ENCODE data around the gene SPIRE1. TPM values are rescaled to one million over a fixed set of nuclear protein-coding genes. Genes with fewer than 3 reads are reported as not detected.

The SPIRE1 gene
- total RNA-seq, 1 donor from 2014 or later: 20.7 TPM

DNA sequence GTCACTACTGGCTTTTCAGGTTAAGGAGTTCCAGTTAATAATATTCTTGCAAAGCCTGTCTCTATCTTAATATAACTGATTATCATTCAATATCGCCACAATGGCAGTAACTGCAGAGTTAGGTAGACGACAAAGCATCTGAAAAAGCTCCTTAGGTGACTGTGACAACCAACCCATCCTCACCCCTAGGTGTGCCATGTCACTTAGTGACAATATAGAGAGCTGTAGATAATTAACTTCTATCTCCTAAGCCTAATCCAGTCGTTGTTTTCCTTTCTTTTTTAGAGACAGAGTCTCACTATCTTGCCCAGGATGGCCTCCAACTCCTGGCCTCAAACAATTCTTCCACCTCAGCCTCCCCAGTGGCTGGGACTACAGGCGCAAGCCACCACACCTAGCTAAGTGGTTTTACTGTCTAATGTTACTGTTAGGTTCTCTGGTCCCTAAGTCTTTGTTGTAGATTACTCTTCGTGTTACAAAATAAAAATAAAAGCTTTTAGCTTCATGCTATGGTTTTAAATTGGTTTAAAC is 65.2 kb downstream of the SPIRE1 start:
- no peak for DNase-seq (ENCODE audit: low read depth)
- TF ChIP-seq, protein P1, sequence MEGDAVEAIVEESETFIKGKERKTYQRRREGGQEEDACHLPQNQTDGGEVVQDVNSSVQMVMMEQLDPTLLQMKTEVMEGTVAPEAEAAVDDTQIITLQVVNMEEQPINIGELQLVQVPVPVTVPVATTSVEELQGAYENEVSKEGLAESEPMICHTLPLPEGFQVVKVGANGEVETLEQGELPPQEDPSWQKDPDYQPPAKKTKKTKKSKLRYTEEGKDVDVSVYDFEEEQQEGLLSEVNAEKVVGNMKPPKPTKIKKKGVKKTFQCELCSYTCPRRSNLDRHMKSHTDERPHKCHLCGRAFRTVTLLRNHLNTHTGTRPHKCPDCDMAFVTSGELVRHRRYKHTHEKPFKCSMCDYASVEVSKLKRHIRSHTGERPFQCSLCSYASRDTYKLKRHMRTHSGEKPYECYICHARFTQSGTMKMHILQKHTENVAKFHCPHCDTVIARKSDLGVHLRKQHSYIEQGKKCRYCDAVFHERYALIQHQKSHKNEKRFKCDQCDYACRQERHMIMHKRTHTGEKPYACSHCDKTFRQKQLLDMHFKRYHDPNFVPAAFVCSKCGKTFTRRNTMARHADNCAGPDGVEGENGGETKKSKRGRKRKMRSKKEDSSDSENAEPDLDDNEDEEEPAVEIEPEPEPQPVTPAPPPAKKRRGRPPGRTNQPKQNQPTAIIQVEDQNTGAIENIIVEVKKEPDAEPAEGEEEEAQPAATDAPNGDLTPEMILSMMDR (conservative IDR thresholded peaks at IDR 0.05; ENCODE audit: low read depth, low read length): no peak
- no peak overlapping the region for H3K4me3 ChIP-seq (ENCODE audit: low read depth, low read length)

GRCh38 chr18:12589448-12589847 is 68.5 kb downstream of the SPIRE1 start:
- DNase-seq (ENCODE audit: low read depth): no peak
- TF ChIP-seq, protein P1 (conservative IDR thresholded peaks at IDR 0.05; ENCODE audit: low read depth, low read length): no peak
- H3K4me3 ChIP-seq (ENCODE audit: low read depth, low read length): no peak overlapping the region

- no peak for DNase-seq (ENCODE audit: low read depth)
- H3K4me3 ChIP-seq (ENCODE audit: low read depth, low read length): no peak overlapping the region
- TF ChIP-seq, protein P1 (conservative IDR thresholded peaks at IDR 0.05; ENCODE audit: low read depth, low read length): no peak
Observed at GRCh38 chr18:12586956-12587355, 71.0 kb downstream of the SPIRE1 start.

DNA sequence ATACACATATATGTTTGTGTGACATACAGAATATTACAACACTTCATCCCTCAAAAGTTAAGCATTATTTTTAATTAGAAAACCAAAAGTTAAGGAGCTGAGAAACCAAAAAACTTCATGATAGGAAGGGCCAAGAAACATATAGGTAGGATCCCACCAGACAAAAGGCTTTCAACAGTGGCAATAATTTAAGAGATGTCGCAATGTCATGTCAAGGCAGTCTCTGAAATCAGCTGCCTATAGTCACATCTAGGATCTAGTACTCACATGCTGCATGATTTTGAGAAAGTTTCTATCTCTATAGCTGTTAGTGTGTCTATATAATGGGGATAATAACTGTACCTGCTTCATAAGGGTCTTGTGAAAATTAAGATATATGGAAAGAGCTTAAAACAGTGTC is 72.7 kb downstream of the SPIRE1 start:
- TF ChIP-seq, protein P1 (conservative IDR thresholded peaks at IDR 0.05; ENCODE audit: low read depth, low read length): no peak
- H3K4me3 ChIP-seq (ENCODE audit: low read depth, low read length): no peak overlapping the region
- DNase-seq (ENCODE audit: low read depth): no peak

DNA sequence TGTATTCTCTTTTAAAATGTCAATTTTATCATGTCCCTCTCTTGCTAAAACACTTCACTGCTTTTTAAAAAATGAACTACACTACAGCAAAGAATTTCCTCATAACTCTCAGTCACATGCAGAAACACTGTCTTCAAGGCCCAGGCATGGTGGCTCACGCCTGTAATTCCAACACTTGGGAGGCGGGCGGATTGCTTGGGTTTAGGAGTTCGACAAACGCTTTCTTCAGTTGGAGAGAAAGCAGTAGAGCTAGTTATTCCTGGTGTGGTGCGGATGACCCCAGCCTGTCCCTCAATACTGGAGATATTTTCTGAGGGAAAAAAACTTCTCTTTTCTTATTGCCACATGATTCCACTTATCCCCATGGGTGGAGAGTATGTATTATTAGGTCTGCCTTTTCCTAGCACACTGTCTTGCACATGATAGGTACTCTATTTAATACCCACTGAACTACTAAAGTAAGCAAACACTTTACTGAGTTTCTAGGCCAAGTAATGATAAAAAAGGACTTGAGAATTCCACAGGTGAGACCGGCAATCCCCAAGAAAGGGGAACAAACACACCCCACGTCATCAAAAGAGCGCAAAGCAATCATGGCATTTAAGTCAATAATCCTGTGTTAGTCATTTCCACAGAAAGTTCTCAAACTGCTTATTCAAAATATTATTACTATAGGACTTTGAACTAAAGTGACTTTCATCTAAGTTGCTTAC is 77.1 kb downstream of the SPIRE1 start:
- TF ChIP-seq, protein P1 (conservative IDR thresholded peaks at IDR 0.05; ENCODE audit: low read depth, low read length): no peak
- no peak overlapping the region for H3K4me3 ChIP-seq (ENCODE audit: low read depth, low read length)
- DNase-seq (ENCODE audit: low read depth): no peak

DNA sequence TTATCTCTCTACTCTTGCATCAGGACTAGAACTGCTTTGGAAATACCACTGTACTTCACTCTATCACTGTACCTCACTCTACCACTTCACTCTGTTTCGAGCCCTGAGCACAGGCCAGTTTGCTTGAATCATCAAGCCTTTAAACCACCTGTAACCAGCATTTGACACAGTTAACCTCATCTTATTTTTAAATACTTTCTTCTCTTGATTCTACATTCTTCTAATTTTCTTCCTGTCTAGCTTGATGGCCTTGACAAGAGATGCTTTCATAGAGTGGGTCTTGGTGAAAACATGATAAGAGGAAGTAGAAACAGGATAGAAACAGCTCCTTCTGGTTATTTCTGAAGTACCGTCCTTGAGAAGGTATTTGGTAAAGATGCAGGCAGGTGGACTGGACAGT is 78.1 kb downstream of the SPIRE1 start:
- TF ChIP-seq, protein P1 (conservative IDR thresholded peaks at IDR 0.05; ENCODE audit: low read depth, low read length): no peak
- no peak overlapping the region for H3K4me3 ChIP-seq (ENCODE audit: low read depth, low read length)
- DNase-seq (ENCODE audit: low read depth): no peak

DNA sequence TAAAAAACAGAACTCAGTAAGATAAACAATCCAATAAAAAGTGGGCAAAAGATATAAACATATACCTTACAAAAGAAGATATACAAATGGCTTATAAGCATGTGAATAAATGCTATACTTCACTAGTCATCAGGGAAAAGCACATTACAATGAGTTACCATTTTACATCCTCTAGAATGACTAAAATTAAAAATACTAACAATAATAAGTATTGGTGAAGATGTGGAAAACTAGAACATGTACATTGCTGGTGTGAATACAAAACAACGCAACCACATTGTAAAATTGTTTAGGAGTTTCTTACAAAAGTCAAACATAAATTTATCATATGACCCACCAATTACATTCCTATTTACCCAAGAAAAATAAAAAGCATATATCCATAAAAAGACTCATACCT is 80.1 kb downstream of the SPIRE1 start:
- TF ChIP-seq, protein P1 (conservative IDR thresholded peaks at IDR 0.05; ENCODE audit: low read depth, low read length): no peak
- H3K4me3 ChIP-seq (ENCODE audit: low read depth, low read length): no peak overlapping the region
- DNase-seq (ENCODE audit: low read depth): no peak

Data from epithelial cell of proximal tubule (primary cell).